Panc1 (cell line): Measurements from ENCODE around the gene ZFAND2A. TPM values are rescaled to one million over a fixed set of nuclear protein-coding genes. Genes with fewer than 3 reads are reported as not detected.
A peak's percentile ranks its signal among the peaks of the same experiment; 100 is the strongest.

ENCODE experiments used
- ATAC-seq: fragments of 200-7000 bp; cut with Tn5 transposase; 2 replicates; pipeline ENCODE4 v1.9.1; 2020; ENCODE audit warnings: mild to moderate bottlenecking, moderate library complexity
- BruUV-seq: library from RNA; stranded (reverse); fragments of 400-500 nt; replicated peaks from 2 replicates; lab custom pipeline; 2021; lab: Mats Ljungman, UMichigan
- CTCF ChIA-PET: fragments of 300-600 bp; sonication (Branson Sonifier 250); formaldehyde crosslinking; loops from one replicate; lab custom pipeline; 2022; ENCODE audit warnings: antibody characterized with exemption; lab: Charles Lee
- POLR2A ChIA-PET: fragments of 300-600 bp; sonication (Branson Sonifier 250); formaldehyde crosslinking; loops from one replicate; lab custom pipeline; 2022; ENCODE audit warnings: antibody characterized with exemption; lab: Charles Lee
- DNase-seq: peaks from one replicate; pipeline ENCODE4 v3.0.0-alpha.2; 2010; ENCODE audit warnings: low read depth, low spot score
- H3K27ac ChIP-seq: 2 replicates; pipeline ENCODE4 v1.5.1; 2011; ENCODE audit warnings: mild to moderate bottlenecking, low read length, inconsistent platforms
- H3K27me3 ChIP-seq: fragments of 200-500 bp; sonication (Bioruptor generic); 2 replicates; pipeline ENCODE4 v1.6.0; 2014; ENCODE audit warnings: low read length, inconsistent platforms; ENCODE audit not compliant: control insufficient read depth, insufficient read depth
- H3K36me3 ChIP-seq: fragments of 200-500 bp; sonication (Bioruptor generic); 2 replicates; pipeline ENCODE4 v1.5.1; 2014; ENCODE audit warnings: inconsistent platforms, mild to moderate bottlenecking, low read length, moderate library complexity; ENCODE audit not compliant: control insufficient read depth, insufficient read depth
- H3K4me1 ChIP-seq: 2 replicates; pipeline ENCODE4 v1.5.1; 2011; ENCODE audit warnings: inconsistent platforms, mild to moderate bottlenecking, low read length, moderate library complexity; ENCODE audit not compliant: control insufficient read depth, insufficient read depth
- H3K4me3 ChIP-seq, 2 experiments: 2 replicates each; pipeline ENCODE4 v1.5.1; 2011 to 2012; ENCODE audit warnings: low read depth in 2 of 2, low read length in 2 of 2, mild to moderate bottlenecking in 2 of 2, inconsistent platforms in 1 of 2, moderate library complexity in 1 of 2
- H3K9me3 ChIP-seq: fragments of 200-500 bp; sonication (Bioruptor generic); 2 replicates; pipeline ENCODE4 v1.5.1; 2014; ENCODE audit warnings: low read depth, mild to moderate bottlenecking, inconsistent platforms, low read length, moderate library complexity; ENCODE audit not compliant: control insufficient read depth, insufficient read depth
- POLR2AphosphoS5 ChIP-seq: IDR thresholded peaks from 2 replicates; pipeline ENCODE4 v1.6.1; 2012; ENCODE audit warnings: mild to moderate bottlenecking, low read depth, low read length, moderate library complexity
- SIN3A ChIP-seq: IDR thresholded peaks from 2 replicates; pipeline ENCODE4 v1.6.1; 2012; ENCODE audit warnings: low read depth, mild to moderate bottlenecking, low read length, moderate library complexity, borderline replicate concordance; ENCODE audit not compliant: insufficient read depth
- TCF7L2 ChIP-seq: IDR thresholded peaks from 2 replicates; pipeline ENCODE4 v1.6.1; 2011; ENCODE audit warnings: mild to moderate bottlenecking, low read depth, low read length, inconsistent platforms
- in situ Hi-C: cut with HindIII; loops from 2 replicates; pipeline ENCODE4 v1.10.0; 2016; ENCODE audit warnings: low sequenced_read_pairs, low pct_unique_long_range_greater_than_20kb
- intact Hi-C: fragments of 100-400 bp; cut with micrococcal nuclease; formaldehyde crosslinking; loops from one replicate; pipeline ENCODE4 v1.10.0; 2022; ENCODE audit not compliant: unreplicated experiment
- total RNA-seq: library from RNA; stranded (reverse); gene quantifications from one replicate; pipeline ENCODE4 v1.2.1, GENCODE V29; 2021; ENCODE audit not compliant: unreplicated experiment
- TF ChIP-seq, protein P1 (sequence below): fragments of 450-650 bp; IDR thresholded peaks from 2 replicates; pipeline ENCODE4 v1.5.1; 2017; ENCODE audit warnings: mild to moderate bottlenecking
- TF ChIP-seq, protein P2 (sequence below), 2 experiments: IDR thresholded peaks; 2 replicates each; pipeline ENCODE4 v1.6.1; 2011 to 2012; ENCODE audit warnings: low read depth in 2 of 2, control low read depth in 1 of 2, low read length in 1 of 2, mild to moderate bottlenecking in 1 of 2, moderate library complexity in 1 of 2; ENCODE audit not compliant: insufficient read depth in 1 of 2

Gene ZFAND2A
- total RNA-seq, 1 experiment from 2014 or later: 24.1 TPM

DNA sequence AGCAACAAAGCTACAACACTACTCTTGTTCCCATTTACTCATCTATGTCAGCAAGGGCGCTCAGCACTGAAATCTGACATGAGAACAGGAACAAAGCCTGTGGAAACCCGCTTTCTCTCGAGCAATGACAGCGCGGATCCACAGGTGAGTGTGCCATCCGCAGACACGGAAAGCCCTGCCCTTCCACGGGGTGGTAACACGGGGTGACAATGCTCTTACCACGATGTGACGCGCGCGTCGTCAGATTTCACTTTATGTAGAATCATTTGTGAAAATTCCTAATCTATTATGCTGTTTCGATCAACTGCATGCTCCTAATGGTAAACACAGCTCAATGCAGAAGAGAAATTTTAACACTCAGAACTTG is 34.4 kb downstream of the ZFAND2A start:
- TF ChIP-seq, protein P1, sequence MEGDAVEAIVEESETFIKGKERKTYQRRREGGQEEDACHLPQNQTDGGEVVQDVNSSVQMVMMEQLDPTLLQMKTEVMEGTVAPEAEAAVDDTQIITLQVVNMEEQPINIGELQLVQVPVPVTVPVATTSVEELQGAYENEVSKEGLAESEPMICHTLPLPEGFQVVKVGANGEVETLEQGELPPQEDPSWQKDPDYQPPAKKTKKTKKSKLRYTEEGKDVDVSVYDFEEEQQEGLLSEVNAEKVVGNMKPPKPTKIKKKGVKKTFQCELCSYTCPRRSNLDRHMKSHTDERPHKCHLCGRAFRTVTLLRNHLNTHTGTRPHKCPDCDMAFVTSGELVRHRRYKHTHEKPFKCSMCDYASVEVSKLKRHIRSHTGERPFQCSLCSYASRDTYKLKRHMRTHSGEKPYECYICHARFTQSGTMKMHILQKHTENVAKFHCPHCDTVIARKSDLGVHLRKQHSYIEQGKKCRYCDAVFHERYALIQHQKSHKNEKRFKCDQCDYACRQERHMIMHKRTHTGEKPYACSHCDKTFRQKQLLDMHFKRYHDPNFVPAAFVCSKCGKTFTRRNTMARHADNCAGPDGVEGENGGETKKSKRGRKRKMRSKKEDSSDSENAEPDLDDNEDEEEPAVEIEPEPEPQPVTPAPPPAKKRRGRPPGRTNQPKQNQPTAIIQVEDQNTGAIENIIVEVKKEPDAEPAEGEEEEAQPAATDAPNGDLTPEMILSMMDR: no peak
- TF ChIP-seq SIN3A: no peak
- TF ChIP-seq TCF7L2: no peak
- TF ChIP-seq POLR2AphosphoS5: no peak
- TF ChIP-seq, protein P2, sequence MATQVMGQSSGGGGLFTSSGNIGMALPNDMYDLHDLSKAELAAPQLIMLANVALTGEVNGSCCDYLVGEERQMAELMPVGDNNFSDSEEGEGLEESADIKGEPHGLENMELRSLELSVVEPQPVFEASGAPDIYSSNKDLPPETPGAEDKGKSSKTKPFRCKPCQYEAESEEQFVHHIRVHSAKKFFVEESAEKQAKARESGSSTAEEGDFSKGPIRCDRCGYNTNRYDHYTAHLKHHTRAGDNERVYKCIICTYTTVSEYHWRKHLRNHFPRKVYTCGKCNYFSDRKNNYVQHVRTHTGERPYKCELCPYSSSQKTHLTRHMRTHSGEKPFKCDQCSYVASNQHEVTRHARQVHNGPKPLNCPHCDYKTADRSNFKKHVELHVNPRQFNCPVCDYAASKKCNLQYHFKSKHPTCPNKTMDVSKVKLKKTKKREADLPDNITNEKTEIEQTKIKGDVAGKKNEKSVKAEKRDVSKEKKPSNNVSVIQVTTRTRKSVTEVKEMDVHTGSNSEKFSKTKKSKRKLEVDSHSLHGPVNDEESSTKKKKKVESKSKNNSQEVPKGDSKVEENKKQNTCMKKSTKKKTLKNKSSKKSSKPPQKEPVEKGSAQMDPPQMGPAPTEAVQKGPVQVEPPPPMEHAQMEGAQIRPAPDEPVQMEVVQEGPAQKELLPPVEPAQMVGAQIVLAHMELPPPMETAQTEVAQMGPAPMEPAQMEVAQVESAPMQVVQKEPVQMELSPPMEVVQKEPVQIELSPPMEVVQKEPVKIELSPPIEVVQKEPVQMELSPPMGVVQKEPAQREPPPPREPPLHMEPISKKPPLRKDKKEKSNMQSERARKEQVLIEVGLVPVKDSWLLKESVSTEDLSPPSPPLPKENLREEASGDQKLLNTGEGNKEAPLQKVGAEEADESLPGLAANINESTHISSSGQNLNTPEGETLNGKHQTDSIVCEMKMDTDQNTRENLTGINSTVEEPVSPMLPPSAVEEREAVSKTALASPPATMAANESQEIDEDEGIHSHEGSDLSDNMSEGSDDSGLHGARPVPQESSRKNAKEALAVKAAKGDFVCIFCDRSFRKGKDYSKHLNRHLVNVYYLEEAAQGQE (IDR thresholded peaks at IDR 0.05; ENCODE audit: insufficient read depth in 1 of 2, low read depth in 2 of 2, low read length in 1 of 2): no peak
- Histone ChIP-seq H3K36me3 (no peaks in the 10 kb centered on the region), H3K4me1 (peaks cover 2% of the 10 kb centered on the region; the same call in 1 of the 2 replicates), H3K9me3 (no peaks in the 10 kb centered on the region), H3K4me3 (no peak overlapping the region), H3K27me3 (no peaks in the 10 kb centered on the region), H3K27ac (no peak overlapping the region)
- in situ Hi-C loops (loop anchor here (25.0 kb wide), 1 partner anchor 163 kb away; the partner anchor contains the start of gene ADAP1), intact Hi-C loops (no loop called here)
- TSS peak; percentile 68 for BruUV-seq
- ATAC-seq: no peak
- POLR2A ChIA-PET: no interaction called here
- CTCF ChIA-PET: interaction anchor here (1.6 kb wide), 1 partner anchor 18 kb away, joined by 4 read pairs; no protein-coding TSS in a partner anchor
- DNase-seq: no peak

DNA sequence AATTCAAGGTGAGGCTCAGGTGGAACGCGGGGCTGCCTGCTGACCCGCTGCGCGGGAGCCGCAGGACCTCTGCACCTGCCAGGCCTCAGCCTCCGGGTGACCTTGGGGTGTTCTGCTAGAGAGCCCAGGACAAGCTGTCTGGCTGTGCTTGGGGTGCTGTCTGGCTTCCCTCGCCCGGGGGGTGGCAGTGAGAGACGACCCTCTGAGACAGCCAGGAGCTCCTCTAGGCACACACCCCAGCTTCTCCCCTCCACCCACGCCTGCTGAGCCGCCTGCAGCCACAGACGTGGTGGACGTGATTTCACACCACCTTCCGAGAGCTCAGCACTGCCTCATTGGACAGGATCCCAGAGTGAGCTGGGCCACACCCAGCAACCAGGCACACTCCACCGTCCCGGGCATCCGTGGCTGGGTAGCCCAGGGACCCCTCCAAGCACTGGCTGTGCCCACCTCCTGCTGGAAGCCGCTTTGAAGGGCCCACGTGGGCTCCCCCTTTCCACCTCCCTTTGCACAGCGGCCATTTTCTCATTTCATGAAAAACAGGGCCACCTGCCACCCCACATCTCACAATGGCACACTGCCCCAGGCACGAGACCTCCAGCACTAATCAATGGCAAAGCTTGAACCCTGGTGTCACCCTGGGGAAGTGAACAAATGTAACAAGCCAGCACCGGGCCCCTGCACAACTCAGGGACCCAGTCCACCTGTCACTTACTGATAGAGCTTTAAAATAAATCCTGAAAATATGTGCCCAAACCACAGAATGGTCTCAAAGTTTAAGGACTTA is 35.0 kb downstream of the ZFAND2A start:
- ChIA-PET CTCF (interaction anchor here (0.9 to 1.6 kb wide), 2 partner anchors 18 to 19 kb away, joined by 3 to 4 read pairs; no protein-coding TSS in a partner anchor), POLR2A (no interaction called here)
- no peaks in the 10 kb centered on the region for H3K27me3 ChIP-seq
- in situ Hi-C loops (loop anchor here (25.0 kb wide), 1 partner anchor 163 kb away; the partner anchor contains the start of gene ADAP1), intact Hi-C loops (no loop called here)
- no peak for TF ChIP-seq POLR2AphosphoS5
- TF ChIP-seq, protein P2 (IDR thresholded peaks at IDR 0.05; ENCODE audit: insufficient read depth in 1 of 2, low read depth in 2 of 2, low read length in 1 of 2): no peak
- TF ChIP-seq, protein P1: no peak
- TF ChIP-seq TCF7L2: no peak
- TF ChIP-seq SIN3A: no peak
- DNase-seq (no peak), ATAC-seq (no peak)
- no peak overlapping the region for H3K4me3 ChIP-seq
- H3K36me3 ChIP-seq: no peaks in the 10 kb centered on the region
- H3K27ac ChIP-seq: no peak overlapping the region
- BruUV-seq: no TSS peak
- no peaks in the 10 kb centered on the region for H3K9me3 ChIP-seq
- peaks cover 2% of the 10 kb centered on the region; the same call in 1 of the 2 replicates for H3K4me1 ChIP-seq
